NB4 (cell line): ENCODE measurements around the gene PCDHB8.

Experiments
- MAX ChIP-seq: IDR thresholded peaks from 2 replicates; pipeline ENCODE4 v1.6.1; 2011; ENCODE audit warnings: low read depth, low read length
- MYC ChIP-seq: IDR thresholded peaks from 2 replicates; pipeline ENCODE4 v1.6.1; 2011; ENCODE audit warnings: low read depth, low read length
- POLR2A ChIP-seq: IDR thresholded peaks from 2 replicates; pipeline ENCODE4 v1.6.1; 2011; ENCODE audit warnings: mild to moderate bottlenecking; ENCODE audit not compliant: insufficient read length; ENCODE audit errors: extremely low read depth
- TF ChIP-seq, protein P1 (sequence below): IDR thresholded peaks from one replicate; pipeline ENCODE4 v1.5.1; 2012; ENCODE audit warnings: low read depth, low read length

GRCh38 chr5:141223112-141223783 lies 45.7 kb downstream of the PCDHB8 start, which contains the start of gene PCDHB14:
- TF ChIP-seq, protein P1, sequence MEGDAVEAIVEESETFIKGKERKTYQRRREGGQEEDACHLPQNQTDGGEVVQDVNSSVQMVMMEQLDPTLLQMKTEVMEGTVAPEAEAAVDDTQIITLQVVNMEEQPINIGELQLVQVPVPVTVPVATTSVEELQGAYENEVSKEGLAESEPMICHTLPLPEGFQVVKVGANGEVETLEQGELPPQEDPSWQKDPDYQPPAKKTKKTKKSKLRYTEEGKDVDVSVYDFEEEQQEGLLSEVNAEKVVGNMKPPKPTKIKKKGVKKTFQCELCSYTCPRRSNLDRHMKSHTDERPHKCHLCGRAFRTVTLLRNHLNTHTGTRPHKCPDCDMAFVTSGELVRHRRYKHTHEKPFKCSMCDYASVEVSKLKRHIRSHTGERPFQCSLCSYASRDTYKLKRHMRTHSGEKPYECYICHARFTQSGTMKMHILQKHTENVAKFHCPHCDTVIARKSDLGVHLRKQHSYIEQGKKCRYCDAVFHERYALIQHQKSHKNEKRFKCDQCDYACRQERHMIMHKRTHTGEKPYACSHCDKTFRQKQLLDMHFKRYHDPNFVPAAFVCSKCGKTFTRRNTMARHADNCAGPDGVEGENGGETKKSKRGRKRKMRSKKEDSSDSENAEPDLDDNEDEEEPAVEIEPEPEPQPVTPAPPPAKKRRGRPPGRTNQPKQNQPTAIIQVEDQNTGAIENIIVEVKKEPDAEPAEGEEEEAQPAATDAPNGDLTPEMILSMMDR: no peak
- TF ChIP-seq POLR2A (no peak), MYC (no peak), MAX (peak; percentile 24; the same call in 1 of the 2 replicates)
